GM18505 (cell line): ENCODE results near the gene SEC61B.
"Not testable (repeated sequence)": the region's sequence is repeated elsewhere in the genome, so short reads cannot be mapped to it uniquely, and the experiment has no call there.

Experiments used
- ATAC-seq: cut with Tn5 transposase; IDR thresholded peaks from one replicate; pipeline ENCODE4 v1.9.1; 2021; ENCODE audit not compliant: unreplicated experiment
- POLR2A ChIP-seq: IDR thresholded peaks from 4 replicates; pipeline ENCODE4 v1.6.1; 2011; ENCODE audit warnings: borderline replicate concordance; ENCODE audit not compliant: insufficient read depth, insufficient read length; ENCODE audit errors: extremely low read depth

Gene SEC61B

DNA sequence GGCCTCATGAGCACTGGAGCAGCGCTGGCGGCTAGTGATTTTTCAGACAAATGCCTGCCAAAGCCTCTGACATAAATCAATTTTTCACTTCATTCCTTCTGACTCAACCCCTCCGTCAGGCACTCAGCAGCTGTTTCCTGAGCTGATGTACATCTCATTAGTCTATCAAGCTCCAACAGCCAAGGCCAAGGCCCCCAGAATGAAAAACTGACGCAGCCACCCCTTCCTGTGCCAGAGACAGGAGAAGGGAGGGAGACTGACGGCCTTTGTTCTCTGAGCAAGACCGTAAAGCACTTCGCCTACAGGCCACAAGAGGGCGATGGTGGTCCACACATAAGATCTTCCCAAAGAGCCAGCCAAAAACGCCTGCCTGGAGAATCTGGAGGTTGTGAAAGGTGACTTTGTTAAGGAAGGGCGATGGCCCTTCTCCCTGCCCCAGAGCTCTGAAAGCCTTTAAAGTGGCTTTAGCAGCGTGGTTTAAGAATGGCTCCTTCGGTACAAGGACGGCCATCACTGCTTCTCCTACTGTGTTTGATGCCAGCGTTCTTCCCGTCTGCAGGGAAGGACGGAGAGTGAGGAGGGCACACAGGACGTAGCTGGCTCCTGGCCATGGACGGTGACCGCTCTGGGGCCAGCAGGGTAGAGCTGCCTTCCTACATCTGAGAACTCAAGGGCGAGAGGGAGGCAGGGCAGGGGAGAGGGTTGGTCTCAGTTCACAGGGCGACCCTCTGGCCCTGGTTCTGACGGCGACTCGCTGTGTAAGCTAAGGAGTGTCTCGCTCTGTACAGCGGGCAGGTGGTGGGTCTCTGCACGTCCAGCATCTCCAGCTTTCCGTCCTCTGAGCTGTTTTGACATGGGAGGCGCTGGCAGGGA is 37.4 kb upstream of the SEC61B start:
- TF ChIP-seq POLR2A = no peak

DNA sequence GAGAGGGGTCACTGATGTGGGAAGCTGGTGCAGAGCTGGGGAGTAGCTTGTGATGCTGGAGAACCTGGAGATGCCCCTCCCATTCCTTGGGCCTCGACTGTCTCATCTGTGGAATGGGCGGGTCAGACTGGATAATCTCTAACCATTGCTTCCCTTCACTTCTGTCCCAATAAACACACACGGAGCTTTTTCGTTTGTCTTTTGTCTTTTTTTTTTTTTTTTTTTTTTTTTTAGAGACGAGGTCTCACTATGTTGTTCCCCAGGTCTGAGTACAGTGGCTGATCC is 36.8 kb upstream of the SEC61B start:
- TF ChIP-seq POLR2A = no peak
- ATAC-seq = no peak

More for the DNA sequence above, 37.4 kb upstream of the SEC61B start:
- ATAC-seq = peak; percentile 41

DNA sequence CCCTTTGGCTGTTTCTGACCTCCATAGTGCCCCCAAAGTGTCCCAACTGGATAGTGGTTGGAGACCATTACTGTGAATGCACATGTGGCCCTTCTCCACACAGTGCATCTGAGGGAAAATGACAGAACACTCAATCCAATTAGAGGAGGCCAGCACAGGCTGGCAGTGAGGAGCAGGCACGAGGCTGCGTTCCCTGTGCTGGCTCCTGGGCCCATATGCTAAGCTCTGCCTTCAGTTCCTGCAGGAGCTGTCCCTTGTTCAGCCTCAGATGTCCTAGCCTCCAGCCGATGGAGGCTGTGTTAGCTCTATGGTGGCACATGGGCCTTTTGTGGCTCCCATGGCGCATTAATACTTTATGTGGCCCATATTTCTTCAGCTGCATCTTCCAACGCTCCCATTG is 36.1 kb upstream of the SEC61B start:
- no peak for TF ChIP-seq POLR2A
- no peak for ATAC-seq

DNA sequence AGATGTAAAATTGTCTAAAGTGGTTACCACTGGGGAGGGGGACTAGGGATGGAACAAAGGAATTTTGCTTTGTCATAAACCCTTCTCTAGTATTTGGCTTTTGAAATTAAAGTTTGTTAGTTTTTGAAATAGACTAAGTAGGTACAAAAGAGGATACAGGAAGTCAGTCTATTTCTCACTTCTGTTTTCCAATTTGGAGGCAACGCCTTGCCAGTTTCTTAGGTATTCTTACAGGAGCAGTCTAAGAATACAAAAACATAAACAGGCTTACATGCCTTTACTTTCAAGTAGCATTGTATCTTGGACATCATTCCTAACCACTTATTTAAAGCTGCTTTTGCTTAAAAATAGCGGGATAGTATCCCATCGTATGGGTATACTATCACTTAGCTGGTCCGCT is 34.8 kb upstream of the SEC61B start:
- TF ChIP-seq POLR2A = no peak
- ATAC-seq = no peak

DNA sequence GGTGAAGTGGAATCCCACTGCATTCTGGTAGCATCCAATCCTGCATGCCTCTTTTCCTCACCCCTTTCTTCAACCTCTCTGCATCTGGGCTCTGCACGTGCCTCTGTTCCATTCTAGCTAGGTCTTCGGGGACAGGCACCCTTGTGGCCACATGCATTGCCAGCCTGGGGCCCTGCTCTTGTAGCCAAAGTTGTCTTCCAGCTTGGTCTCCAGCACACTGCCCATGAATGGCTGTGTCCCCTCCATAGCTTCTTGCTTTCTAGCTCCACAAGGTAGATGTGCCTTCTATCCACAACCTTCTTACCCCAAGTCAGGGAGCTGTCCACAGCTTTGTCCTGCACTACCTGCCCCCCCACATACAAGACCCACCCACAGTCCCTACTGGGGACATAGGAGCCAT is 32.9 kb upstream of the SEC61B start:
- no peak for ATAC-seq
- TF ChIP-seq POLR2A = no peak

DNA sequence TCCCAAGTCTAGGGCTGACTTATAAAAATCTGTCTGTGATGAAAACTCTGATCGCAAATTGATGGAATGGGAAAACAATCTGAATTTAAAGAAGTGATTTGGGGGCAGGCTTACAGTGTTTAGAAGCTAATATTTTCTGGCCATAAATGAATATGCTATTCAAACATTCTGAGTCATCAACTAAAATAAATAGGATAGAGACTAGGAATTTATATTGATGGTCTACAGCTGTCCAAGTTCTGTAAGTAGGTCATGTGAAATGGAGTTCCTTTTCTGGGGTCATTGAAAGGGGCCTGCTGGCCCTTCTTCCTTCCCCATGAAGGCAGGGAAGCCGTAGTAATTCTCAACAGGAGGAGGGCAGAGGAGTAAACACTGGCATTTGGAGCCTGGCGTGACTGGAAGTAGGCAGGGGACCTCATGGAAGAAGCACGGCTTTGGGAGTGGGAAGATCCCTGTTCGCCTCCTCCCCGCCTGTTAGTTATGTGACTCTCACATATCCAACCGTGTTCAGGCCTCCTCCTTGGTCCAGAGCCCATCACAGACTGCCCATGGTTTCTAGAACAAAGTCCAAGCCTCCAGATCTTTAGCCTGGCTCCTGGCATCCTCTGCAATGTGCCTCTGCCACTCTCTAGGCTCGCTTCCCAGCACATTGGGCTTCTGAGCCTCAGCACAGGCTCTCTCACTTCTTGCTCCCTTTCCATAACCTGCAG is 32.0 kb upstream of the SEC61B start:
- no peak for ATAC-seq
- no peak for TF ChIP-seq POLR2A

DNA sequence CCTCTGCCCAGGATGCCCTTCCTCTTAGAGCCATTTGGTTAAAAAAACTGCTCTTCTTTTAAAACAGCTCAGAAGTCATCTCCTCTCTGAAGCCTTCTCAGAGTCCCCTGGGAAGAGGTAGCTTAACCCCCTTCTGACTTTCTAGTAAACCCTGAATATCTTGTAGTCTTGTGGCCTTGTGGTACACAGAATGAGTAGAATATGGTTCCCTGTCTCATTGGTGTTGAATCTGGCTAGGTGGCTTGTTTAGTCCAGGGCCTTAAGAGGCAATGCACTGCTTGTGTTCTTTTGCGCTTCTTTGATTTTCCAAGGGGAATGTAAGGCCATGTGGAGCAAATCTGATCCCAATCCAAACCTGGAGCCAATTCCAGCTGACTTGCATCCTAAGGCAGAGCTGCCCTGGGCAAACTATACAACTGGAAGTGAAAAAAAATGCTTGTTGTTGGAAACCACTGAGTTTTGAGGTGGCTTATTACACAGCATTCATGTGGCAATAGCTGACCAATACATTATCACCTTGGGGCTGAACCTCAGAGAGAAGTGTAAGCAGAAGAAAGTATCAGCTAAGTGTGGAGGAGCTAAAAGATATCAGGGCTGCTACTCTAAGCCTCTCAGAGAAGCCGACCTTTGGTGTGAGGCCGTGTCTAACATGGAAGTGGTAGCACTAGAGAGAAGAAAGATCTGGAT is 31.3 kb upstream of the SEC61B start:
- no peak for TF ChIP-seq POLR2A
- ATAC-seq = no peak

DNA sequence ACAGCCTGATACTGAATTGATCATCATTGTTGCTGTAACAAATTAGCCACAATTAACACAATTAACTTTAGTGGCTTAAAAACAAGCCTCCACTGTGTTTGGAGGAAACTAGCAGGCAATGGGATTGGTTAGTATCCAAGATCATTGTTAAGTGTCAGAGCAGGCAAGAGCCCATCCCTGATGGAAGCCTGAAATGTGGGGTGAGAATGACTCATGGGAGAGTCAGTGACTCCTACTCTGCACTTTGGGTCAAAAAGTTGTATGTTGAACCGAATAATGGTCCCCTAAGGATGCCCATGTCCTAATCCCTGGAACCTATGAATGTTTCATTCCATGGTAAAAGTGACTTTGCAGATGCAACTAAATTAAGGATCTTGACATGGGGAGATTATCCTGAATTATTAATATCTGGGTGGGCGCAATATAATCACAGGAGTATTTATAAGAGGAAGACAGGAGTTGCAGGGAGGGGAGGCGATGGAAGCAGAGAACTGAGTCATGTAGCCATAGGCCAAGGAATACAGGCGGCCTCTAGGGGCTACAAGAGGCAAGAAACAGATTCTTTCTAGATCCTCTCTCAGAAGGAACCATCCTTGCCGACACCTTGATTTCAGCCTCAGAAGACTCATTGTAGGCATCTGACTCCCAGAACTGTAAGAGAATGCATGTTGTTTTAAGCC is 29.2 kb upstream of the SEC61B start:
- no peak for TF ChIP-seq POLR2A
- no peak for ATAC-seq

DNA sequence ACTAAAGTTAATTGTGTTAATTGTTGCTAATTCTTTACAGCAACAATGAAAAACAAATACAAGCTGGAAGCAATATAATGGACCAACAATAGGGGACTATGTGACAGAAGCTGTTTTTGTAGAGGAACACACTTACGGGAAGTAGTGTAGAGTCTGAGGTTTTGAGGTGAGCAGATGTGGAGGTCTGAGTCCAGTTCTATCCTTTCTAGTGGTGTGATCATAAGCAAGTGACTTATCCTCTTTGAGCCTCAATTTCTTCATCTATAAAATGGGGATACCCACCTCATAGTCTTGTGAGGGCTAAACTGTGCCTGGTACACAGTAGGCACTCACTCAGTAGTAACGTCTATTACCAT is 28.6 kb upstream of the SEC61B start:
- ATAC-seq = no peak
- no peak for TF ChIP-seq POLR2A

DNA sequence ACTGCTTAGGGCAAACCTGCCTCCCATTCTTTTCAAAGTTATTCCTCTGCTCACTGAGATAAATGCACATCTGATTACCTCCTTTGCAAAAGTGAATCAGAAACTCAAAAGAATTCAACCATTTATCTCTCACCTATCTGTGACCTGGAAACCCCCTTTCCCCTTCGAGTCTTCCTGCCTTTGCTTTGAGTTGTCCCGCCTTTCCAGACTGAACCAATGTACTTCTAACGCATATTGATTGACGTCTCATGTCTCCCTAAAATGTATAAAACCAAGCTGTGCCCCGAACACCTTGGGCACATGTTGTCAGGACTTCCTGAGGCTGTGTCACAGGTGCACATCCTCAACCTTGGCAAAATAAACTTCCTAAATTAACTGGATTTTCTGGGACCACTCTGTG is 25.6 kb upstream of the SEC61B start:
- not testable (repeated sequence) for ATAC-seq

DNA sequence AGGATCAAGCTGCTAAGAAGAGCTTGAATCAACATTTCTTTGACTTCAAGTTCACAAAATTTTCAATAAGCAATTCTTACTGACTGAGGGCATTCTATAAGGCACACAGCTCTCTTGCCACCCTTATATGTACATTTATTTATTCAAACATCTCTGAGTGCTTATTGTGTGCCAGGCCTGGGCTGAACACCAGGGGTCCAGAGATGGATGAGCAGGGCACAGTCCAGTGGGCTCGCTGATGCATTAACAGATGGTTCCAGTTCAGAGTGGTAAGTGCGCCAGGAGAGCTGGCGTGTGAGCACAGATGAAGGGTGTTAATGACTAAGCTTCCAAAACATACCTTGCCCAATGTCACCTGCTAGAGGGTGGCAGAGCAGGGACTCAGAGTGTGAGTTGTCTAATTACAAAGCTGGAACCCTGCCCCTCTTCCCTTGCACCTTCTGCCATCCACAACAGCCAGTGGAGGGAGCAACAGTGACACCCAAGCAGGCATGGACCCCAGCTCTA is 24.9 kb upstream of the SEC61B start:
- TF ChIP-seq POLR2A = no peak
- no peak for ATAC-seq

DNA sequence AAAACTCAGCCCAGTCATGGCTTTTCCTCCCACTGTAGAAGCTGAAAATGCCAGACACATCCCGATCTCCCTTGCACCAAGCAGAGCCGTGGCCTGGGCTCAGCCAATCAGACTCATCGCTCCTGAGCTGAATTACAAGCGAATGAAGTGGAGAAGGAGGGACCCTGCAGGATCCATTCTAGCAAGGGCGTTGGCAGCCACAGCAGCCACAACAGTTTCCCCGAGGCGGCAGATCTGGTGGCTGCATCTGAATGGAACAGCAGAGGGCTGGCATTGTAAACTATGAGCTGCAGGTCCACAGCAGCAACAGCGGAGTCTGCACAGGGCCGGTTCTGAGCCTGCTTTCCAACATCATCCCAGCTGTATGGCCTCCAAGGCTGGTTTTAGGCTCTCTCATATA is 24.1 kb upstream of the SEC61B start:
- no peak for TF ChIP-seq POLR2A
- no peak for ATAC-seq

DNA sequence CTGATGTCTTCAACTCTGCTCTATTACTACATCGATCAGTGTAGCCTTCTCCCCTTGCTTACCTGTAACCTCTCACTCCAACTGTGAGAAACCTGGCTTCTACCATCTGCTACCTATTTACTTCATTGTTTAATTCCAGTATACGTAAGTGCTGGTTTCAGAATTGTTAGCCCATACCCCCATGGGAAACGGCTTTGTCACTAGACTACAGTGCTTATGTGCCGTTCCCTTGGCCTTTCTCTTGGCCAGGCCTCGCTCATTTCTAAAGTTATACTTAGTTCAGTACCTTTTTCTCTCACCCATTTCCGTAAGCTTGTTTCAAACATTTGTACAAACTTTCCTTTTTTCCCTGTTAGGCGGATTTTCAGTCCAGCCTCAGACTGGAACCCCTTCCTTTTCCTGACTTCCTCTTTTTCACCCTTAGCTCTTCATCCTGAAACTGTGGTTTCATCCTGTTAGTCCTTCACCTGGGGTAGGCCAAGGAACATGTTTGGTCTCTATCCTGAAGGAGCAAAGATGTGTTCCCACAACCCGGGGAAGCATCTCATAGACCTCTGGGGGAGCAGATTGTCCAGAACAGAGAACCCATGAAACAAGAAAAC is 22.0 kb upstream of the SEC61B start:
- no peak for ATAC-seq
- TF ChIP-seq POLR2A = no peak
